IPS-NIHi7 (cell line): Measurements from ENCODE around the gene NOC2L.
"Not testable (repeated sequence)": the region's sequence is repeated elsewhere in the genome, so short reads cannot be mapped to it uniquely, and the experiment has no call there.

Experiments
- DNase-seq: peaks from one replicate; pipeline ENCODE4 v3.0.0; 2012; ENCODE audit warnings: mixed read lengths; ENCODE audit errors: extremely low spot score

NOC2L gene

GRCh38 chr1:993379-993995 is 34.4 kb upstream of the NOC2L start:
- DNase-seq: no peak

- DNase-seq: no peak
These were observed 33.3 kb upstream of the NOC2L start for GRCh38 chr1:992362-992761.

GRCh38 chr1:991895-992294 is 32.8 kb upstream of the NOC2L start:
- DNase-seq: no peak

- DNase-seq: not testable (repeated sequence)
These were observed 32.2 kb upstream of the NOC2L start for GRCh38 chr1:991275-991674.

GRCh38 chr1:988061-988460 is 29.0 kb upstream of the NOC2L start:
- not testable (repeated sequence) for DNase-seq

- no peak for DNase-seq
These were observed 26.1 kb upstream of the NOC2L start for GRCh38 chr1:985126-985525.

GRCh38 chr1:984476-984814 is 25.4 kb upstream of the NOC2L start:
- DNase-seq: no peak

- DNase-seq: peak; percentile 91
These were observed 24.9 kb upstream of the NOC2L start for GRCh38 chr1:983798-984475.

- DNase-seq: no peak
These were observed 23.8 kb upstream of the NOC2L start for GRCh38 chr1:982765-983436.

GRCh38 chr1:981955-982558 is 23.0 kb upstream of the NOC2L start, which contains the start of gene PERM1:
Gene PERM1 (minus strand): TSS chr1:982093. CDS start chr1:981029, 1,064 bp downstream.
- no peak for DNase-seq

- no peak for DNase-seq
These were observed 22.5 kb upstream of the NOC2L start for GRCh38 chr1:981491-981954.

- no peak for DNase-seq
These were observed 21.7 kb upstream of the NOC2L start for GRCh38 chr1:980602-981395.

GRCh38 chr1:980137-980571 is 21.1 kb upstream of the NOC2L start:
- DNase-seq: no peak

- no peak for DNase-seq
These were observed 20.7 kb upstream of the NOC2L start for GRCh38 chr1:979744-980072.

- DNase-seq: no peak
These were observed 20.0 kb upstream of the NOC2L start for GRCh38 chr1:978835-979743.

- DNase-seq: no peak
These were observed 19.2 kb upstream of the NOC2L start for GRCh38 chr1:978069-978834.

- not testable (repeated sequence) for DNase-seq
These were observed 17.7 kb upstream of the NOC2L start for GRCh38 chr1:976791-977190.

GRCh38 chr1:975896-976683 is 17.0 kb upstream of the NOC2L start:
- DNase-seq: peak; percentile 91

GRCh38 chr1:975365-975764 is 16.3 kb upstream of the NOC2L start:
- no peak for DNase-seq
